ENCODE measurements around the gene PGBD5.
A peak's percentile ranks its signal among the peaks of the same experiment; 100 is the strongest.

Gene PGBD5

DNA sequence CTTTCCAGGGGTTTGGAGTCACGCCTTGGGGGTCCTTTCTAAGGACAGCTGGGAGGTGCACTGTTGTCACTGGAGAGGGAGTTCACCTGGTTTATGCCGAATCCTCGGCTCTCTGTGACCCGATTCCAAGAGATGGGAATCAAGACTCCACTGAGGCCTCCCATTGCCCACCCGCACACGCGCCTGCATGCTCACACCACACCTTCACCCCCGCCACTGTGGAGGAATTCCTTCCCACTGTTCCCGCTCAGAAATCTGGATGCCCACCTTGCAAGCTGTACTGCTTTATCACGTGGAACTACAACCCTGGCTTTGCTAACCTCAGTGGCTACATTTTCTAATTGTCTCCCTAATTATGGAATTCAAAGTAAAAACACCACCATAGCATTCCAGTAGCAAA is 29.2 kb downstream of the PGBD5 start:
- DNase-seq (ENCODE audit: low read depth, low spot score) = no peak

DNA sequence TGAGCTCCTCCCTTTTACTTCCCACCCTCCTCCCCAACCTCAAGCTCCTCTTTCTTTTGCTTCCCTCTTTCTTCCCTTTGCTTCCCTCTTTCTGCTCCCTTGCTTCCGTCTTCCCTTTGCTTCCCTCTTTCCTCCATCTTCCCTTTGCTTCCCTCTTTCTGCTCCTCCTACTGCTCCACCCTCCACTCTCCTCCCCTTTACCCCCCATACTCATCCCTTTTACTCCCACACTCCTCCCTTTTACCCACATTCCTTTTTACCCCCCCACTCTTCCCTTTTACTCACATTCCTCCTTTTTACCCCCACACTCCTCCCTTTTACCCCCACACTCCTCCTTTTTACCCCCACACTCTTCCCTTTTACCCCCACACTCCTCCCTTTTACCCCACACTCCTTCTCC is 30.2 kb downstream of the PGBD5 start:
- DNase-seq (ENCODE audit: low read depth, low spot score) = no peak

DNA sequence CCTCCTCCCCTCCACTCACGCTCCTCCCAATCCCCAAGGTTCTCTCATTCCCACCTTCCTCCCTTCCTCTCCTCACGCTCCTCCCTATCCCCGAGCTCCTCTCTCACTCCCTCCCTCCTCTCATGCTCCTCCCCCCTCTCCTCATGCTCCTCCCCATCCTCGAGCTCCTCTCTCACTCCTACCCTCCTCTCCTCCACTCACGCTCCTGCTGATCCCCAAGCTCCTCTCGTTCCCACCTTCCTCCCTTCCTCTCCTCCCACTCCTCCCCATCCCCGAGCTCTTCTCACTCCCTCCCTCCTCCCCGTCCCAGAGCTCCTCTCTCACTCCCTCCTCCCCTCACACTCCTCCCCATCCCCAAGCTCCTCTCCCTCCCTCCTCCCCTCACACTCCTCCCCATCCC is 31.4 kb downstream of the PGBD5 start:
- no peak for DNase-seq (ENCODE audit: low read depth, low spot score)

DNA sequence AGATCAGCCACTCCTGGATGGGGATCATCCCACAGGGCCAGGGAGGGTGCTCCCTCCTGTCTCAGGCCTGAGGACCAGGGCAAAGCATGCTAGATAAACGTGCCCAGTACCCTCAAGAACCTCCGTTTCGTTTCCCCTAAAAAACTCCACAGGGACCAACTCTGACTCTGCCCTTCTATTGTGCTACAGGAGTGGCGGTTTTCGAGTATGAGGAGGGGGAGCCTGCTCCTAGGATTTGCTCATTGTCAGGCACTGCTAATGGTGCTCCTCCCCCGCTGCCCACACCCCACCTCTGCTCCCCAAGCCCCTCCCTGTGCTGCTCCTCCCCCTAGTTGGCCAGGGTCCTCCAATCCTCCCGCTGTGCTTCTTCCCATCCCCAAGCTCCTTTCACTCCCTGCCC is 32.0 kb downstream of the PGBD5 start:
- DNase-seq (ENCODE audit: low read depth, low spot score) = no peak

DNA sequence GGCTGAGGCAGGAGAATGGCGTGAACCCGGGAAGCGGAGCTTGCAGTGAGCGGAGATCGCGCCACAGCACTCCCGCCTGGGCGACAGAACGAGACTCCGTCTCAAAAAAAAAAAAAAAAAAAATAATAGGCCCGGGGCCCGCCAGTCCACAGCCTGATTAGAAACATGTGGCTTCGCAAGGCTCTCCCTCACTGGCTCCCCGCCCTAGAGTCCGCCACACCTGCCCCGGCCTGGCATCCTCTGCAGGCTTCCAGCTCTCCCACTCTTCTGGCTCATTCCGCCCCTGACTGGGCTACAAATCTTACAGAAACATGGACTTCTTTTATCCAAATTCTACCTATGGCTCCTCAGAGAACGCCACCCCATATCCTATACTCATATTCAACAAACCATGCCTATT is 32.4 kb downstream of the PGBD5 start:
- DNase-seq (ENCODE audit: low read depth, low spot score) = no peak

DNA sequence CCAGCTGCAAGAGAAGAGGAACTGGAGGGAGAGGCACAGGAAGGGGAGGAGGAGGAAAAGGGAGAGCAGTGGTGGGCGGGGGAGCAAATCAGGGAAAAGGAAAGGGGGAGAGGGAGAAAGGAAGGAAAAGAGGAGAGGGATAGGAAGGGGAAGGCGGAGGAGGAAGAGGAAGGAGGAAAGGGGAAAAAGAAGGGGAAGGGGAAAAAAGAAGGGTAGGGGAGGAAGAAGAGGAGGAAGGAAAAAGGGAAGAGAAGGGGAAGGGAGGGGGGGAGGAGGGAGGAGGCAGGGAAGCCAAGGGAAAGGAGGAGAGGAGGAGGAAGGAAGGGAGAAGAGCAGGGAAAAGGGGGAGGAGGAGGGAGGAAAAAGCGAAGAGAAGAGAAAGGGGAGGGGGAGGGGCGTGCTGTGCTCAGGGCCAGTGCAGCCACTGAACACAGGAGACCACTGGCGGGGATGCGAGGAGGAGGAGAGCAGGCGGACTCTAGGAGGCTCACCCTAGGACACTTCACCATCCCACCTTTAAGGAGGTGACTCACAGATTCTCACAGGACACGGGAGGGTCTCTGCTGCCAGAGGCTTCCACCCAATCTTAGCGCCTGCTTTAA is 33.1 kb downstream of the PGBD5 start:
- no peak for DNase-seq (ENCODE audit: low read depth, low spot score)

DNA sequence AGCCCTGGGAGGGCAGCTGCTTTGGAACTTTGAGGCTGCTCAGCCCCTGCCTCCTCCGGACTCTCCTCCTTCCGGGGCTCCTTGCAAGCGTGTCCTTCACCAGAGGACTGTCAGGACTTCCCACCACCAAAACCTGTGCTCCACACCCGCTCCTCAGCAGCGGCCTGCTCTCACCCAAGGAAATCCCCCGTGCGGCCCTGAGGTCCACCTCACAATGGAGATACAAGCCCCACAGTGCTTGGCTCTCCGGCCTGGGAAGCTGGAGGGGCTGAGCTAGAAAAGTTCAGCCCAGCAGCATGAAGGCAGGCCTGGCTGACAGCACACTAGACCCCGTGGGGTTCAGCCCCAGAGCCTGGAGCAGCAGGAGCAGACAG is 33.6 kb downstream of the PGBD5 start:
- DNase-seq (ENCODE audit: low read depth, low spot score) = no peak

DNA sequence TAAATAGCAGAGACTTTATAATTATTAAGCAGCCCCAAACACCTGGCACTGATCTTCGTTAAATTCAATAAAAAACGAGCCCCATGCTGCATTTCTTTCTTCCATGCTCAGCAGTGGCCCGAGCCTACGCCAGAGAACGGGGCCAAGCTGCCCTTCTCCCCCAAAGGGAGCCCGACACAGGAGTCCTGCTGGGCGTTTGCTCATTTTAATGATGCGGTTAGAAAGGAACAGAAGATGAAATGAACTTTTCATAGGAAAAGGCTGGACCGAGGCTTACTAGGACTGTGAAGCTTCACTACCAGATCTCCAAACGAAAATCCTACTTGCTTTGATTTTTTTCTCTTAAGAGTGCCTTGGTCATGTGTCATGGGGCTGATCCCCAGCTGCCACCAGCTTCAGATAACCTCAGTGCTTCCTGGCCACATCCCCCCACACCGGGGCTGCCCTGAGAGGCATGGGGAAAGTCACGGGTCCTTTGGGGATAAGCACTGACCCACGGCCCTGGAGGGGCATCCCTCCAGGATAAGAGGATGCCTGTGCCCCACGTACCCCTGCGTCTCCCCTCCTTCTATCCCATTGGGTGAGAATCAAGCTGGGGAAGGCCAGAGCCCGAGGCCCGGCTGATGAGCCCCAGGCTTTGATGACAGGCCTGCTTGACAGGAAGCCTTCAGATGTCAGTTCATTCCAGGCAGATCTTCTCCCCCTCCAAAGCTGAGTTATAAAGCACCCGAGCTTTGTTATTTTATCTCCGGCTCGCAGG is 34.2 kb downstream of the PGBD5 start:
- DNase-seq (ENCODE audit: low read depth, low spot score) = no peak

DNA sequence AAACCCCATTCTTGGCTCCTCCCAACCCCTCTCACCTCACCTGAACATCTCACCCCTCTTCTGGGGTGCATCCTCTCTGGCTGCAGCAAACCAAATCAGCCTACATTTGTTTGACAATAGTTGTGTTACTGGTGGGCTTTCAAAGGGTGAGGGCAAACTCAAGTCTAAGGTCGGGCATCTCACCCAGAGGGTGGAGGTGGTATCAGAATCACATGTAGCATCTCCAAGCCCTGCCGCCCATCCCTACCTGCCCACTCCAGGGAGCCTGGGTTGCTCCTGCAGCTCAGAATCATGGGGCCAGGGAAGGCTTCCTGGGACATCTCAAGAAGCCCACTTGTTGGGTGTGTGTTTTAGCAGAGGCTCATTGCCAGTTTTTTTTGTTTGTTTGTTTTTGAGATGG is 35.8 kb downstream of the PGBD5 start:
- DNase-seq (ENCODE audit: low read depth, low spot score) = no peak

DNA sequence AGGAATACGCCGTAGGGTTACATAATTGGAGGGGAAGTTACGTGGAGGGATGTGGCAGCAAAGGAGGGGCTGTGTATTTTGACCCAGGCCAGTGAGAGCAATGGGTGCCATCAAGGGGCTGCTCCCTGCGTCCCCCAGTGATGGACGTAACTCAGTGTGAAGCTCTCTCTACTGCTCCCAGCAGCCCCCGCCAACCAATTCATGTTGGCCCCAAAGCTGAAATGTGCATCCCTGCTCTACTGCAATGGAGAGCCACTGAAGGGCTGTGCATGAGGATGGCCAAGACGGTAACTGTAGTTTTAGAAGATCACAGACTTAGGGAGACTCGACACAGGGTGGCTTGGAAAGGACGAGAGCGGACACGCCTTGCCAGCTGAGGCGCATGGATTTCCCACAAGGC is 38.3 kb downstream of the PGBD5 start:
- DNase-seq (ENCODE audit: low read depth, low spot score) = no peak

DNA sequence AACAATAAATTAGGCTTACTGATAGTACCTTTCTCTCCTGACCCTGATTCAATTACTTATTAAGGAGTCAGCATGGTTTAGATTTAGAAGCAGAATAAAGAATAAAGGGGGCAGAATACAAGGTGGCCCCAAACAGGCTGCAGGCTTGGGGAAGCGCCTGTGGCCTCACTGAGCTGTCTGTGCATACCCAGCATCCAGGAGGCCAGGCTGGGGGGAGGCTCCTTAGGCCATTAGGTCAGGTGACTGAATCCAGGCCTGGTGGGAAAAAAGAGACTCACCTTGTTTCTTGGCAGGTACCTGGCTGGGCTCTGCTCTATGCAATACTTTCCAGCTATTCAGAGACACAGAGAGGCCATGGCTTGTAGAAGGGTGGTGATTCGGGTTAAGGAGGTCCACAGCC is 38.8 kb downstream of the PGBD5 start:
- no peak for DNase-seq (ENCODE audit: low read depth, low spot score)

DNA sequence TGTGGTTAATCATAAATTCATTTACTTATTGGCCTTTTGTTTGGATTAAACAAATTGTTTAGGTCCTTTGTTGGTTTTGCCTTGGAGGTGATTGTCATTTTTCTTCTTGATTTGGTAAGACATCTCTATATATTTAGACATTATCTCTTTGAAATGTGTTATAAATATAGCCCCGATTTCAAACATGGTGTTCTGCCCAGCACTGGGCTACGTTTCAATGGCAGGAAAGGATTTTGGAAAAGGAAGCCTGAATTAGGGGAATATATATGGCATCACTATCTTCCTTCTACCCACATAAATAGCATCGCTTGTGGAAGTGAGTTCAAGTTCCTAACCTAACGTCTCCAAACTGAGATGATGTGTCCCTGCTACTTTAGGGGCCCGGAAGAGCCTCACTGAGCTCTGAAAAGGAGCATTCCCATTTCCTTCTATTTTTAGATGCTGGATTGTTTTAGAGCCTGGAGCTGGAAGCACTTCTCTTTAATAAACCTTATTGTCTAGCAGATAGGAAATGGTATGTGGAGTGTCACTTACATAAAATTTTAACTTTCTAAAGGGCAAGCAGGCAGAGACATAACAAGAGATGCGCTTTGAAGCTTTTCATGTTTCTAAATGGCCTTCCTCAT is 39.4 kb downstream of the PGBD5 start:
- no peak for DNase-seq (ENCODE audit: low read depth, low spot score)

DNA sequence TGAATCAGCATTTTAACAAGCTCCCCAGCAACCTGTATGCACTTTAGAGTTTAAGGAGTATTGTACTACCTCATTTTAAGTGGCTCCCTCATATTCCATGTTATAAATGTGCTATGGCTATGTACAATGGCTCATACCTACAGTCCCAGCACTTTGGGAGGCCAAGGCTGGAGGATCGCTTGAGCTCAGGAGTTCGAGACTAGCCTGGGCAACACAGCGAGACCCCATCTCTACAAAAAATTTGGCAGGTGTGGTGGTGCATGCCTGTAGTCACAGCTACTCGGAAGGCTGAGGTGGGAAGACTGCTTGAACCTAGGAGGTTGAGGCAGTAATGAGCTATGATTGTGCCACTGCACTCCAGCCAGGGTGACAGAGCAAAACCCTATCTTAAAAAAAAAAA is 40.2 kb downstream of the PGBD5 start:
- DNase-seq (ENCODE audit: low read depth, low spot score) = no peak

DNA sequence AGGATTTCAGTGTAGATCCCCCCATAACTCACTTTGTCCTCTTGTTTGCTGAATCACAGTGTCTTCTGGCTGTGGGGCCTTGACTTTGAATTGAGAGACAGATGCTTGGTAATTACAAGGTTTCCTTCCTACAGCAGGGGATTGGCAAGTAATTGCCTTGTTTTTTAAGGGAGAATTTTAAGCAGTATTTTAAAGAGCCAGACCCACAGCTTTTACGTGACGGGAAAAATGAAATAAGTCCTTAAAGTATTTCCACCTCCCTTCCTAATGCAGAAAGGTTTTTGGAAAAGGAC is 41.0 kb downstream of the PGBD5 start:
- DNase-seq (ENCODE audit: low read depth, low spot score) = no peak

DNA sequence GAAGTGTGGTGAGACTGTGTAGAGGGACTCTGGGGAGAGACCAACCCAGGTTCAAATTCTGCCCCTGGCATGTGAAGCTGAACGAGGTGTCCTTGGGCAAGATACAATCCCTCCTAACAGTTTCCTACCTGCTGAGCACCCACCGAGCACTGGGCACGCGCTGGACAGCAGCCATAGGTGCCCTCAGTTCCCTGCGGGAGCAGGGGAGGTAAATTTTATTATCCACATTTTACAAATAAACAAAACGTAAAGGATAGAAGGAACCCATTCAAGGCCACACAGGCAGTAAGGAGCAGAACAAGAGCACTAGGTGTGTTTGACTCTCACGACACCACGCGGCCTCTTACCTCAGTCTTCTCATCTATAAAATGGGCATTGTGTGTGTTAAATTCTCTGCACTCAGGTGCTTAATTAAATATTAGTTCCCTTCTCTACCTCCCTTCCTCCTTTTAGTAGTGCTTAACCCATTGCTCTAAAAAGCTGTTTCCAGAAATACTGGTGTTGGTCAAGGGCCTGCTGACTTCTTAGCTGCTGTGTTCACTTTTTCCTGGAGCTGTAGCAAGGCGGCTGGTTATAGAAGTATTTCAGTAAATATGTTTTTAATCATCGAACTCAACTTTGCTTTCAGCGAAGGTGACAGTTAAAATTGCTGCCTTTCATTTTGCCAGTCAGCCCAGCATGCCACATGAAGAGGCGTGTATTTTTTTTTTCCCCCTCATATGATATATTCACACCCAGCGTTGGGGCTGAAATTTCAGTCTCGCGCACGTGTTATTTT is 41.6 kb downstream of the PGBD5 start:
- DNase-seq (ENCODE audit: low read depth, low spot score) = no peak

DNA sequence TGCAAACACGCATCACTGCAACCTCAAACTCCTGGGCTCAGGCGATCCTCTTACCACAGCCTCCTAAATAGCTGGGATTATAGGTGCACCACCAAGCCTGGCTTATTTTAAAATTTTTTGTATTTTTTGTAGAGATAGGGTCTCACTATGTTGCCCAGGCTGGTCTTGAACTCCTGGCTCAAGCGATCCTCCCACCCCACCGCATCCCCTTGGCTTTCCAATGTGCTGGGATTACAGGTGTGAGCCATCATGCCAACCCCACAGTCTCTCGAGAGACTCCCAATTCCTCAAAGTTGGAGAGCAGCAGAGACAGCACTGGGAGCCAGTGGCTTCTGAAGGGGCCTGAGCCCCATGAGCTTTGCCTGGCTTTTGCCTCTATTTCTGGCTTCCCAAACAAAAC is 42.7 kb downstream of the PGBD5 start:
- no peak for DNase-seq (ENCODE audit: low read depth, low spot score)

DNA sequence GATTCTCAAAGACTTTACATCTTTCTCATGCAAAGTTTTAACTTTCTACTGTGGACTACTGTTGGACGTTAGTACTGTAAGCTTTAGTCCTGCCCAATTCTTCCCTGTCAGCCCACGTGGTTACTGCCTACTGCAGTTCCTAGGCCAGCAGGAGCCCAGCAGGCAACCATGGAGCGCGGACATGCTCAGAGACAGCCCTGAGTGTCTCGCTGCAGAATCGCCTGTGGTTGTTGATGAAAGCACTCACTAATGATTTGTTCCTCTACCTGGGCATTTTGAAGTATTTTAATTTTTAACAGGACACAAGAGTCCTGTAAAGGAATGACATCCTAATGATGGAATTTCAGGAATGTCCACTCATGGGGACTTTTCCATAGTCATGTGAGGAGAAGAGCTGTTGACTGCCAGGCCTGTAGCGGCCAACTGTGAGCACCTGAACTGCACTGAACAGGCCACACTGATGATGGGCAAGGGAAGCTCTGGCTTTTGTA is 44.1 kb downstream of the PGBD5 start:
- DNase-seq (ENCODE audit: low read depth, low spot score) = peak; percentile 40

DNA sequence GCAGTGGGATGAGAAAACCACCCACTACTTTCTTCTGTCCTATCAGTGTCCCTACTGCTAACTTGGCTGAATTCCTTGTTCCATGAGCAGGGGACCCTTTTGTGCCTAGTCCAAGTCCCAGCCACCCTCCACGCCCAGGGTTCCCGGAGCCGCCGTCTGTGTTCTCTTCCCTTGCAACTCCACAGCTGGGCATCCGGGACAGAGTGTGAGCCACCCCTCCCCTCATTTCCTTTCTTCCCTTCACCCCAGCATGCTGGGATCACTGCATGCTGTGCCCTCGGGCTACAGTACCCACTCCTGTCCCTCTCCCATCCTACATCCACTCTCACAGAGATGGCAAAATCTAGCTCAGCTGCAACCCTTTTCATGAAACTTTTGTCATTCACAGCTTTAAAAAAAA is 44.5 kb downstream of the PGBD5 start:
- no peak for DNase-seq (ENCODE audit: low read depth, low spot score)

DNA sequence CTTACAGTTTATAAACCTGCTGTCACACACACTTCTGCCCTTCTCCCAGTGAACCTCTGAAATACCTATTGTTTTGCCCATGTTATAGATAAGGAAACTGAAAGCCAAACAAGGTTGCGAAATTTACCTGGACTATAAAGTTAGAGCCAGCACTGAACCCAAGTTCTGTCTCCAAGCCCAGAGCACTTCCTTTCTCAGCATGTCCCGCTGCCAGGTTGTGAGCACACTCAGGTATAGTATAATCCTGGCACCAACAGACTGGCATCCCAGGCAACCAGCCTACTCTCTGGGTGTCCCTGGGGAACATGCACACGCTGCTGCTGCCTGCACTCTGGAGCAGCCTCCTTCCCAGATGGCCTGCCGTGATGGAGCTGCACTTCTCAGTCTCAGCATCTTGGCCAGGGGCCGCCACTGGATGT is 45.1 kb downstream of the PGBD5 start:
- no peak for DNase-seq (ENCODE audit: low read depth, low spot score)

DNA sequence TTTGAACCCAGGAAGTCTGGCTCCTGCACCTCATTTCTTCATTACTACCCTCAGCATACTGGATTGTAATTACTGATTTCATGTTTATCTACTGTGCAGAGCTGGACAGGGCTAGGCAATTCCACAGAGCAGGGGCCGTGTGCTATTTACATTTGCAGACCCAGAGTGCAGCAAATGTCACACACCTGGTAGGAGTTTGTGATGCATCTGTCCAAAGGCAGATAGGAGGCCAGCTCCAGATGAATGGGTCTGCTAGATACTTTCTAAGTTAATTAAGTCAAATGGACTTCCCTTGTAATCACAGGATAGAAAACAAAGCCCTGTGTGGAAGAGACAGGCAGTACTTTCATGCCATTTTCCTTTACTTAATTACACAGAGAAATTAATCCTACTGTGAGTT is 46.2 kb downstream of the PGBD5 start:
- DNase-seq (ENCODE audit: low read depth, low spot score) = no peak

DNA sequence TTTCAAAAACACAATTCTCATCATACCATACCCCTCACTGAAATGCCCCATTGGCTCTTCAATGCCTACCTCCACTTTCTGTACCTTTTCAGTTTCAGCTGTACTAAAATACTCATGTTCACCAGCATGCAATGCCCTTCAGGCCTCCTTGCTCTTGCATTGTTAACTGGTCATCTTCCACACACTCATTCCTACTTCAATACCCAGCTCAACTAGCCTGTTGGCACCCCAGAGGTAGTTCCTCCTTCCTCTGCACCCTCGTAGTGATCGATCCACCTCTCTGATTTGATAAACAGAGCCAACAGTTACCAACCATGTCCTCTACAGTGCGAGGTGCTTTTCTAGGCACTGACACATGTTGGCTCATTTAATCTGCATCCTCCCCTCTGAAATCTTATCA is 46.7 kb downstream of the PGBD5 start:
- no peak for DNase-seq (ENCODE audit: low read depth, low spot score)

DNA sequence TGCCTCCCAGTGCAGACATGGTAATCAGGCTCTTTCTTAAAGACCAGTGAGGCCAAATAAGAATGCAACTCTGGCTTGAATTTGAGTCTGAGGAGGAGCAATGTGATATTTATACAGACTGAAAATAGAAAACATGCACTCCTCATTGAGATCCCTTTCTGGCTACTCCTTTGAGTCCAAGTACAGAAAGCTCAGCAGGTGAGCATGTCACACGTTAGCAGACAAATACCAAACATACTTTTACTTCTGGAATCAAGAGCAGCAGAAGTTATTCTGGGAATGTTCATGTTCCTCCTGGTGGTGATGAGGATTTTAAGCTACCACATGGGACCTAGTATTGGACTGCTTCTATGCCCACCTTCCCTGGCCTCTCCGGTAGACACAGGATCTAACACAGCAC is 48.3 kb downstream of the PGBD5 start:
- DNase-seq (ENCODE audit: low read depth, low spot score) = no peak

DNA sequence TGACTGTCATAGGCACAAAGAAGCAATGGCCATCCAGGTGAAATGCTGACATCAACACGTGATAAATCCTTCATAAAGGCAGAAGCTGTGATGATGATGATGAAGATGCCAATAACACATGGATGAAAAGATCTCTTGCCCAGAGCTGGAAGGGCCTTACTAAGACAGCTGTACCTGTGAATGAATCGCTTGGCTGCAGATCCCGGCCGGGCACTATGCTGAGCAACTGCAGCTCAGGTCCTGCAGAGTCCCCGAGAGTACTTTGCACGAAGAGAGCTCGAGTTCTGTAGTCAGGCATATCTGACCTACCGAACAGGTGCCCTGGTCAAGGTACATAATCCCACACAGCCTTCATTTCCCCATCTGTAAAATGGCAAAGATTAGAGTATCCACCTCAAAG is 48.8 kb downstream of the PGBD5 start:
- DNase-seq (ENCODE audit: low read depth, low spot score) = no peak

Data from astrocyte of the hippocampus (primary cell).